Effector memory CD8-positive, alpha-beta T cell (primary cell): ENCODE results near the gene HCAR2.
A peak's percentile ranks its signal among the peaks of the same experiment; 100 is the strongest.
"Not testable (repeated sequence)": the region's sequence is repeated elsewhere in the genome, so short reads cannot be mapped to it uniquely, and the experiment has no call there.

Experiments
- ATAC-seq: fragments of 150-1000 bp; cut with Tn5 transposase; replicated peaks from 2 replicates; pipeline ENCODE4 v1.10.0; 2021; ENCODE audit warnings: mild to moderate bottlenecking, moderate library complexity
- DNase-seq, 3 experiments: peaks; one replicate each; pipeline ENCODE4 v3.0.0; 2021
- H3K27ac Mint-ChIP-seq, 2 donors: one replicate each; pipeline ENCODE4 v1.8.0; 2022; ENCODE audit warnings: mild to moderate bottlenecking in 2 of 2, mixed read lengths in 2 of 2, moderate library complexity in 2 of 2
- H3K27me3 Mint-ChIP-seq, 2 donors: one replicate each; pipeline ENCODE4 v1.8.0; 2022; ENCODE audit warnings: mixed read lengths in 2 of 2
- H3K36me3 Mint-ChIP-seq: one replicate; pipeline ENCODE4 v1.8.0; 2022; ENCODE audit warnings: mild to moderate bottlenecking, moderate library complexity, mixed read lengths; ENCODE audit not compliant: insufficient read depth
- H3K4me1 Mint-ChIP-seq, 2 donors: one replicate each; pipeline ENCODE4 v1.8.0; 2022; ENCODE audit warnings: low read depth in 2 of 2, mixed read lengths in 2 of 2
- H3K4me3 Mint-ChIP-seq, 2 donors: one replicate each; pipeline ENCODE4 v1.8.0; 2022; ENCODE audit warnings: mild to moderate bottlenecking in 2 of 2, mixed read lengths in 2 of 2, moderate library complexity in 2 of 2
- H3K9me3 Mint-ChIP-seq, 2 donors: one replicate each; pipeline ENCODE4 v1.8.0; 2022; ENCODE audit warnings: mixed read lengths in 2 of 2
- total RNA-seq, 9 experiments: gene quantifications; one replicate each; lab custom pipeline; 2026; lab: John Stamatoyannopoulos, UW

HCAR2 gene
- 0 to 0.06 (median 0) reads per million in 9 experiments for total RNA-seq

GRCh38 chr12:122702890-122703611 lies at the start of gene HCAR2:
TSS of gene HCAR2 (minus strand) at chr12:122703357. CDS start at chr12:122703283, 74 bp downstream.
- H3K27ac Mint-ChIP-seq, H3K36me3 Mint-ChIP-seq, H3K4me1 Mint-ChIP-seq, H3K4me3 Mint-ChIP-seq, DNase-seq, H3K9me3 Mint-ChIP-seq, ATAC-seq: not testable (repeated sequence)
- H3K27me3 Mint-ChIP-seq, result peaks cover 5 to 13% of the 10 kb centered on the region in 2 donors

DNA sequence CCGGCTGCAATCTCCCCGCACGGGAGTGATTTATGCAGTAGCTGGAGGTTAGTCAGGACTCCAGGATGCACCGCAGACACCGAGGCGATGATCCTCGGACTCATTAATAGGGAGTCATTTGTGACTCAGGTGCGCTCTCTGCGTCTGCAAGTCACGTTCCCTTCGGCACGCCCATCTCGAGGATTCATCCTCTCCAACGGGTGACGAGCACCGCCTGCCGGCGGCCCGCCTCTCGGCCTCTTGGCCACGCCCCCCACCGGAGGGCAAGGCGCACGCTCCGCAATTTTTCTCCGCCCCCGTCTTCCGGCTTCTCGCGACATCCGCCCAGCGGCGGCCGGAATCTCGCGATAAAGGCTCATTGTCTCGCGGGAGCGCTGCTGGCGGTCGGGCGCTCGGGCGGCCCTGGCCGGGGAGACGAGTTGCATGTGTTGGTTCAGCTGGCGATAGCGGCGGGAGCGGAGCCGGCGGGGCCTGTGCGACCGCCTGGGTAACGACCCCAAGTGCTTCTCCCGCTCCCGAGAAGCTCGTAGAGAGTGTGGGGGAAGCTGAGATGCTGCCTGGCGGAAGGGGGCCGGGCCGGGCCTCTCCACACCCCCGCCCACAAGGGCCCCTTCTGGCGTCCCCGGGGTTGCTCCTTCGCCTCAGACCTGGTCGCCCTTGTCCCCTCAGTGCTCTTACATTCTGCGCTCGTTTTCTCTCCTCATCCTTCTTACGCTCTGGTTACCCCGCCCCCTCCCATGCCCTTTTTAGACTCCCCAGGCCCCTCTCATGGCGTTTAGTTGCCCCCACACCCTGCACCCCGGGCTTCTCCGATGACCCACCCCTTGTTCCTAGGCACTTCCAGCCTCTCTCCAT lies 49.5 kb upstream of the HCAR2 start, which contains the start of gene DENR:
DENR (plus strand) TSS at position 361 of the 855 bp plus-strand sequence. CDS start 878 bp downstream, outside the sequence.
- Mint-ChIP-seq H3K36me3 (peaks cover 38% of the 10 kb centered on the region), H3K27ac (peak within 1 kb of the TSS; percentile 93 to 97), H3K4me1 (peaks cover 25 to 35% of the 10 kb centered on the region in 2 donors), H3K9me3 (no peaks in the 10 kb centered on the region), H3K27me3 (no peaks in the 10 kb centered on the region), H3K4me3 (peak within 1 kb of the TSS; percentile 93 to 95)
- peak; percentile 92 for ATAC-seq
- DNase-seq, result peak; percentile 99 to 100 (median 100)

DNA sequence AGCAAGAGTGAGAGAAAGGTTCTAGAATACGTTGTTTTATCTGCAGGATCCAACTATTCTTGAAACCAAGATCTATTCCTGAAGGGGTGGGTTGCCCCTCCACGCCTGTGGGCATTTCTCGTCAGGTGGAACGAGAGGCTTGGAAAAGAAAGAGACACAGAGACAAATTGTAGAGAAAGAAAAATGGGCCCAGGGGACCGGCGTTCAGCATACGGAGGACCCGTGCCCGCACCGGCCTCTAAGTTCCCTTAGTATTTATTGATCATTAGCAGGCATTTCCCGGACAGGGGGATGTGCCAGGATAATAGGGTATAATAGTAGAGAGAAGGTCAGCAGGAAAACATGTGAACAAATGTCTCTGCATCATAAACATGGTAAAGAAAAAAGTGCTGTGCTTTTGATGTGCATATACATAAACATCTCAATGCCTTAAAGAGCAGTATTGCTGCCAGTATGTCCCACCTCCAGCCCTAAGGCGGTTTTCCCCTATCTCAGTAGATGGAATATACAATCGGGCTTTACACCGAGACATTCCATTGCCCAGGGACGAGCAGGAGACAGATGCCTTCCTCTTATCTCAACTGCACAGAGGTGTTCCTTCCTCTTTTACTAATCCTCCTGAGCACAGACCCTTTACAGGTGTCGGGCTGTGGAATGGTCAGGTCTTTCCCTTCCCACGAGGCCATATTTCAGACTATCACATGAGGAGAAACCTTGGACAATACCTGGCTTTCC lies 47.8 kb upstream of the HCAR2 start:
- H3K9me3 Mint-ChIP-seq, DNase-seq, ATAC-seq, H3K27me3 Mint-ChIP-seq: not testable (repeated sequence)
- peaks cover 32% of the 10 kb centered on the region for H3K36me3 Mint-ChIP-seq
- H3K4me3 Mint-ChIP-seq, result peak overlapping the region; percentile 93 to 95
- H3K27ac Mint-ChIP-seq, result peak overlapping the region in 1 of 2 donors; percentile 97
- H3K4me1 Mint-ChIP-seq, result peaks cover 18% of the 10 kb centered on the region in 2 donors

DNA sequence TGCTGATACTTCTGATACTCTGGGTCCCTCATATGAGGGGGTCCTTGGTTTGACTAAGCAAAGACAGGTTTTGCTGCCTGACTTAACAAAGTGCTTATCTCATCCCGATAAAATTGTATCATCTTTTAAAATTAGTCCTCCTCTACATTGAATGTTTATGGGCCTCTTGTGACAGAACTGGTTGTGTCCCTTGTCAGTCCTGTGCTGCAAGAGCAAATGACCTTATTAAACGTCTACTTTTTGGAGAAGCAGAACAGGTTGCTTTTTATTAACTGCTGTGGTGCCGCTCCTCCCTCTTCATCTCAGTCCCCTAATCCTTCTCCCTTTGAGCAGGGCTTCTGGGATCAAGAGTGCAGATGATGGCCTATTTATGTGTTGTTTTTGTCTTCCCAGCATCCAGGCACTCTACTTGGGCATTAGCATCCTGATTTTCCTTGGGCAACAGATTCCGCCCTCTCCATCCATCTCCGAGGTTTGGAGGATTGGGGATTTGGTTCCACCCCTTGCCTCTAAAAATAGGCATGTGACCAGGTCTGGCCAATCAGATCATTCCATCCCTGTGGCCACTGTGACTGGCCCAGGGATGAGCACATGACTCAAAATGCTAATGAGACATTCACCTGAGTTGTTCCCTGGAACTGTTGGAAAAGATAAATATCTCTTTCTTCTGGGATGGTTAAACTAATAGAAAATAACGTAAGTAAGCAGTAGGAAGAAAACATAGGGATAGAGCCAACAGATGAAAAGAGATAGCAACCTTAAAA lies 46.6 kb upstream of the HCAR2 start:
- Mint-ChIP-seq H3K27ac (no peak overlapping the region), H3K9me3 (no peaks in the 10 kb centered on the region), H3K4me1 (peaks cover 11 to 13% of the 10 kb centered on the region in 2 donors), H3K27me3 (no peaks in the 10 kb centered on the region), H3K36me3 (peaks cover 21% of the 10 kb centered on the region), H3K4me3 (no peak overlapping the region)
- DNase-seq (no peak), ATAC-seq (no peak)

DNA sequence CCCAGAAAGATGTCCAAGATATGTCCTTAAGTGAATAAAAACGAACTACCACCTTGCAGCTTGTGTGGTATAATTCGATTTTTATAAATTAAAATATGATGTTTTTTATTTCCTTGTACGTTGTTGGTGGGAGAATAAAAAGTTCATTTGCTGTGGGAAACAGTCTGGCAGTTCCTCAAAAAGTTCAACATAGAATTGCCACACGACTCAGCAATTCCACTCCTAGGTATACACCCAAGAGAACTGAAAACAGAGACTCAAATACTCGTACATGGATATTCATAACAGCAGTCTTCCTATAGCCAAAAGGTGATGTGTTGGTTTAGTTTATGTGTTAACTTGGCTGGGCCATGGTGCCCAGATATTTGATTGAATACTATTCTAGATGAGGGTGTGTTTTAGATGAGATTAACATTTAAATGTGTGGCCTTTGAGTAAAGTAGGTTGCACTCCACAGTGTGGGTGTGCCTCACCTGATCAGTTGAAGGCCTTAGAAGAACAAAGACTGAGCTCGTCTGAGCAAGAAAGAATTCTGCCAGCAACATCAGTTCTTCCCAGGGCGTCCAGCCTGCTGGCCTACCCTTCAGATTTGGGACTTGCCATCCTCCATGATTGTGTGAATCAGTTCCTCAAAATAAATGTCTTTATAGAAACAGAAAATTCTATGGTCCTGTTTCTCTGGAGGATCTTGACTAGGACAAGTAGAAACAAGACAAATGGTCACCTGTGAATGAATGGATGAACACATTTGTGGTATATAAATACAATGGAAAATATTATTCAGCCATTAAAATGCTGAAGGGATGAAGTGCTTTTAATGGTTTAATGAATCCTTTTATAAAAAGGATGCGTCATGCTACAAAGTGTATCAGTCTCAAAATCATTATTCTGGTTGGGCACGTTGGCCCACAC lies 44.3 kb upstream of the HCAR2 start:
- Mint-ChIP-seq H3K36me3 (peaks cover under 1% of the 10 kb centered on the region), H3K4me3 (no peak overlapping the region), H3K27ac (no peak overlapping the region), H3K4me1 (no peaks in the 10 kb centered on the region), H3K9me3 (no peaks in the 10 kb centered on the region), H3K27me3 (no peaks in the 10 kb centered on the region)
- no peak for DNase-seq
- no peak for ATAC-seq

DNA sequence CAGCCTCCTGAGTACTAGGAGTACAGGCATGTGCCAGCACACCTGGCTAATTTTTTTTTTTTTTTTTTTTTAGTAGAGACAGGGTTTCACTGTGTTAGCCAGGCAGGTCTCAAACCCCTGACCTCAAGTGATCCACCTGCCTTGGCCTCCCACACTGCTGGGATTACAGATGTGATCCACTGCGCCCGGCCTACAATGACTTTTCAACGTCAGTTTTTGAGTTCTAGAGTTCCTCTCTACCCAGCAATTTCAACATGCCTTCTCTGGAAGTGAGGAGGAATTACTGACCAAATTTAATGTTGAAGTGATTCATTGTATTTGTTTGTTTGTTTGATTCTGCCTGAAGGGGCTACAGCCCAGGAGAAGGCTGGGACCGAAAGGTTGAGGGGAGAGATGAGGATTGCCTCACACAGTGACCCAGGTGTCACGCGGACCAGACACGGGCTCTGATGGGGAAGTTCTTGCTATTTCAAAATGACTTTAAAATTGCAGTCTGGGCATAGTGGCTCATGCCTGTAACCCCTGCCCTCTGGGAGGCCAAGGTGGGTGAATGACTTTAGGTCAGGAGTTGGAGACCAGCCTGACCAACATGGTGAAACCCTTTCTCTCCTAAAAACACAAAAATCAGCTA lies 40.9 kb upstream of the HCAR2 start:
- Mint-ChIP-seq H3K9me3 (no peaks in the 10 kb centered on the region), H3K4me3 (no peak overlapping the region), H3K27ac (no peak overlapping the region), H3K27me3 (no peaks in the 10 kb centered on the region), H3K36me3 (no peaks in the 10 kb centered on the region), H3K4me1 (no peaks in the 10 kb centered on the region)
- ATAC-seq (no peak), DNase-seq (no peak)

GRCh38 chr12:122740351-122740750 lies 37.2 kb upstream of the HCAR2 start:
- H3K4me3 Mint-ChIP-seq, result no peak overlapping the region
- no peaks in the 10 kb centered on the region for H3K4me1 Mint-ChIP-seq
- no peak for DNase-seq
- no peak for ATAC-seq
- no peaks in the 10 kb centered on the region for H3K27me3 Mint-ChIP-seq
- no peak overlapping the region for H3K27ac Mint-ChIP-seq
- no peaks in the 10 kb centered on the region for H3K9me3 Mint-ChIP-seq
- no peaks in the 10 kb centered on the region for H3K36me3 Mint-ChIP-seq

DNA sequence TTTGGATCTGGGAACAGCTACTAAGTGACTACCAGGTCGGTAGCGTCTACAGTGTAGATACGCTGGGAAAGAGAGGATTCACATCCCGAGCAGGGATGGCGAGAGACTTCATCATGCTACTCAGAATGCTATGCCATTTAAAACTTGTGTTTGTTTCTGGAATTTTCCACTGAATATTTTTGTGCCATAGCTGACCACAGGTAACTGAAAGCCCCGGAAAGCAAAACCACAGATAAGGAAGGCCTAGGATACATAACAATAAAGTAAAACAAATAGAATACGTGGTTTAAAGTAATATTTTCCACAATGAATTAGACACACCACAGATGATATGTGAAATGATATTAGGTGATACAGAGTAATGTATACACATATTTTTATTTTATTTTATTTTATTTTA lies 35.4 kb upstream of the HCAR2 start:
- no peaks in the 10 kb centered on the region for H3K9me3 Mint-ChIP-seq
- H3K27me3 Mint-ChIP-seq, result peaks cover 0 to 4% of the 10 kb centered on the region in 2 donors
- H3K27ac Mint-ChIP-seq, result no peak overlapping the region
- H3K4me3 Mint-ChIP-seq, result no peak overlapping the region
- no peak for DNase-seq
- no peaks in the 10 kb centered on the region for H3K4me1 Mint-ChIP-seq
- H3K36me3 Mint-ChIP-seq, result no peaks in the 10 kb centered on the region
- ATAC-seq, result no peak

DNA sequence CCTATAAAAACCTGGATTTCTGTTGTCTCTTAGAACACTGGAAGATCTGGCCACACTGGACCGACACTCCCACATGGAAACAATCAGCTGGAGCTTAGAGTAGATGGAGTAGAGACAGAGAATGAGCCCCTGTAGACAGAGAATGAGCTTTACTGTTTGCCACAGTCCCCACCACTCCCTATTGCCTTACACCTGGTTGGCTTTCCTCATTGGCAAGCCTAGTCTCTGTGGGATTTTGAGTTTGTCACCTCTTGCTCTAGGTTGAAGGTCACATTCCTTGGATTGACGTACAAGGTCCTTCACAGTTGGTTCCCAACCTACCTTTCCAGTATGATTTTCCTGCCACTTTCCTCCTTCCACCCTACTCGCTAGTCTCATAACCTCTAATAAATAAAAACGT lies 29.5 kb upstream of the HCAR2 start:
- Mint-ChIP-seq H3K36me3 (no peaks in the 10 kb centered on the region), H3K4me3 (no peak overlapping the region), H3K27ac (no peak overlapping the region)

DNA sequence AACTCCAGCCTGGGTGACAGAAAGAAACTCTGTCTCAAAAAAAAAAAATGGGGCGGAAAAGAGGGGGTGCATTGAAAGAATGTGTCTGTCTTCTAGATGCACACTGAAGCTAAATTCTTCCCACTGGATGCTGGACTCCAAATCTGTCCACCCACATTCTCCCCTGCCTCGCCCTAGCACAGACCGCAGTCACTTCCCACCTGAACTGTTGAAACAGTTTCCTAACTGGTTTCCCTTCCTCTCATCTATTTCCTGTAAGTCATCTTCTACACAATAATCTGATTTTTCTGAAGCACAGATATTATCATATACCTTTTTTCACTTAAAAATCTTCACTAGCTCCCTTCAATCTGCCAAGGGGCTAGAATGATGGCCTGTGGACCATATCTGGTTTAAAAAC lies 29.0 kb upstream of the HCAR2 start:
- H3K4me1 Mint-ChIP-seq, result peaks cover 0 to 1% of the 10 kb centered on the region in 2 donors
- DNase-seq (no peak), ATAC-seq (no peak)
- H3K36me3 Mint-ChIP-seq, result no peaks in the 10 kb centered on the region
- H3K4me3 Mint-ChIP-seq, result no peak overlapping the region
- no peak overlapping the region for H3K27ac Mint-ChIP-seq
- H3K27me3 Mint-ChIP-seq, result peaks cover 25 to 41% of the 10 kb centered on the region in 2 donors
- H3K9me3 Mint-ChIP-seq, result no peaks in the 10 kb centered on the region

More for the DNA sequence above, 29.5 kb upstream of the HCAR2 start:
- Mint-ChIP-seq H3K9me3 (no peaks in the 10 kb centered on the region), H3K4me1 (peaks cover 0 to 1% of the 10 kb centered on the region in 2 donors), H3K27me3 (peaks cover 25 to 41% of the 10 kb centered on the region in 2 donors)
- DNase-seq (no peak), ATAC-seq (no peak)

DNA sequence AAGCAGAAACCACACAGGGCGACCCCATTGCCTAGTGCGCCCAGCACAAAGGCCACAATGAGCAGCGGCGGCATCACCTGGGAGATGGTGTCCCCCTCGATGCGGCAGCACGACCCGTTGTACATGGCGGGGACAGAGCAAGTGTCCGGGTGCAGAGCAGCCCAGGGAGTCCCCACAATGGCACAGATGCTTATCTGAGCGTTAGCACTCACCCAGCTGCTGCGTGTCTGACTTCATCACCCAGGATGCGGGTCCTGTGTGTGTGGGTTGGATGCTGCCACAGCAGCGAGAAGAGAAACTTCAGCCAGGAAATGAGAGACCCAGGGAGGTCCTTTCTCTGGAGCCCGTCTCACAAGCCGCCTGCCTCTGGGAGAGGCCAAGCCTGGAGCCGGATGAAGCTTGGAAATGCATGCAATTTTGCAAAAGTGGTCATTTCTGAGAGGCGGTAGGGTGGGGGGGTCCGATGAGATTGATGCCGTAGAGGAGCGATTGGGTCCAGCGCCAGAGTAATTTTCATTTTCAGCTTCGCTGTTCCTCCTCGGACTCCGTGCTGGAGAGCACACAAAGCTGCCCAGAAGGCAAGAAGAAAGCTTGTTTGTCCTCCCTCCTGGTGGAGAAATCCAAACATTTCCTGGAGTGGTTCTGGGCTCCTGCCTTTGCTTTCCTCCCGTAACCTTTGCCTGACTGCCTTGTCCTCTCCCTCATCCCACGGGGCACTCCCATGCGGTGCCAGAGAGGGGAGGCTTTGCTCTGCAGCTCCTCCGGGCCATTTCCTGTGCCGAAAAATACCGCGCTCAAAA lies 27.3 kb upstream of the HCAR2 start, which contains the start of gene HCAR1:
HCAR1 (minus strand) TSS at position 630 of the 800 bp plus-strand sequence; CDS start at position 125, 505 bp downstream.
- no peak within 1 kb of the TSS for H3K27ac Mint-ChIP-seq
- peaks cover 25 to 46% of the 10 kb centered on the region in 2 donors for H3K27me3 Mint-ChIP-seq
- no peaks in the 10 kb centered on the region for H3K9me3 Mint-ChIP-seq
- peaks cover 1 to 7% of the 10 kb centered on the region in 2 donors for H3K4me1 Mint-ChIP-seq
- DNase-seq (no peak), ATAC-seq (no peak)
- no peak within 1 kb of the TSS for H3K4me3 Mint-ChIP-seq
- no peaks in the 10 kb centered on the region for H3K36me3 Mint-ChIP-seq
